ENCODE data around the gene HECW1. TPM values are rescaled to one million over a fixed set of nuclear protein-coding genes. Genes with fewer than 3 reads are reported as not detected.
A peak's percentile ranks its signal among the peaks of the same experiment; 100 is the strongest.
"Not testable (repeated sequence)": the region's sequence is repeated elsewhere in the genome, so short reads cannot be mapped to it uniquely, and the experiment has no call there.

Gene HECW1
- total RNA-seq, 2 experiments from 2014 or later = not detected

DNA sequence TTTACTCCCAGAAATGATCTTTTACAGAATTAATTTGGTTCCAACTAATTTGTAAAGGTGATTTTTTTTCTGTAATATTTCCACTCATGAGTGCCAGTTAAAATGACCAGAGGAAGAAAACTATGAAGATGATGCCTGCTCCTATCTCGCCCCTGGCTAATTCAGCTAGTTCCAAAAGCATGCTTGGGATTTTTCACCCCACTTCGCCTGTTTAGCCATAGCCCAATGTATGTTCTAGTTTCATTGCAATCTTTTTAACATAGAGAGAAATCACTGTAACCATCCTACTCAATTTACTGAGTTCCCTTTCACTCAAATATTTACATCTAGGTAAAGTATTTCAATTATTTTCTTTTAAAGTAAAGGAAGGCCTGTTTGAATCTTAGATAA, 447.5 kb downstream of the HECW1 start:
- Mint-ChIP-seq H3K27me3 (peaks cover 9% of the 10 kb centered on the region), H3K36me3 (ENCODE audit: low read depth) (no peaks in the 10 kb centered on the region), H3K27ac (no peak overlapping the region), H3K9me3 (ENCODE audit: low read depth) (no peaks in the 10 kb centered on the region), H3K4me1 (peaks cover 12% of the 10 kb centered on the region), H3K4me3 (no peak overlapping the region)
- DNase-seq = no peak
- intact Hi-C loops (cut with DNase I, micrococcal nuclease) = no loop called here
- ChIA-PET POLR2A (no interaction called here), CTCF (interaction anchor here (0.5 to 1.3 kb wide), 3 partner anchors 23 to 285 kb away, joined by 4 to 5 read pairs (median 4); partner anchors contain the start of gene STK17A)
- ATAC-seq = no peak

DNA sequence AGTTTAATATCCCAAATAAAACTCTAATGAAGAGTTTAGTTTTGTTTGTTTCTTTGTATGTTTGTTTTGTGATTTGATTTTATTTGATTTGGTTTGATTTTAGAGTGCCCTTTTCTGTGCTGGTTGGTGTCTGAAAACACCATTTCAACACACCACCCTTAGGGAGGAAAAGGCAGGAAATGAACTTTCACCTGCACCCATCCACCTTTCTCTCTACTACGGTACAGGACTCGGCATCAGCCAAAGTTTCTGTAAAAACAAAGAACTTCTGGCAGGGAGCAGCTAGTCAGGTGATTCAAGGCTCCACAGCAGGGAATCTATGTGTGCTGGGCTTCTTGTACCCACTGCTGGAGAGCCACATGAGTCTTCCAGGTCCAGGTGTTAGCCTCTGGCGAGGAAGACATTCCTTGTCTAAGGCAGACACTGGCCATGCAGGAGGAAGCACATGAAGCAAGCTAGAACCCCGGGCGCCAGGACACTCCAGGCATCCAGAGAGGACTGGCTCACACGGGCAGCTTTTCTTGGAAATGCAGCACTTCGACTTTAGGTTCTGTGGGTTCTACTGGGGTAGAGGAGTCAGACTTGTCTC, 448.4 kb downstream of the HECW1 start:
- no peaks in the 10 kb centered on the region for H3K36me3 Mint-ChIP-seq (ENCODE audit: low read depth)
- H3K4me1 Mint-ChIP-seq = peaks cover 10% of the 10 kb centered on the region
- H3K27me3 Mint-ChIP-seq = peaks cover 9% of the 10 kb centered on the region
- H3K27ac Mint-ChIP-seq = no peak overlapping the region
- H3K9me3 Mint-ChIP-seq (ENCODE audit: low read depth) = no peaks in the 10 kb centered on the region
- H3K4me3 Mint-ChIP-seq = no peak overlapping the region
- DNase-seq (no peak), ATAC-seq (no peak)
- ChIA-PET POLR2A (interaction anchor here (0.6 kb wide), 1 partner anchor 10 kb away, joined by 4 read pairs; no protein-coding TSS in a partner anchor), CTCF (interaction anchor here (1.2 to 1.3 kb wide), 3 partner anchors 10 to 154 kb away, joined by 3 to 5 read pairs (median 3); partner anchors contain the start of gene STK17A)
- intact Hi-C loops (cut with DNase I, micrococcal nuclease) = no loop called here

DNA sequence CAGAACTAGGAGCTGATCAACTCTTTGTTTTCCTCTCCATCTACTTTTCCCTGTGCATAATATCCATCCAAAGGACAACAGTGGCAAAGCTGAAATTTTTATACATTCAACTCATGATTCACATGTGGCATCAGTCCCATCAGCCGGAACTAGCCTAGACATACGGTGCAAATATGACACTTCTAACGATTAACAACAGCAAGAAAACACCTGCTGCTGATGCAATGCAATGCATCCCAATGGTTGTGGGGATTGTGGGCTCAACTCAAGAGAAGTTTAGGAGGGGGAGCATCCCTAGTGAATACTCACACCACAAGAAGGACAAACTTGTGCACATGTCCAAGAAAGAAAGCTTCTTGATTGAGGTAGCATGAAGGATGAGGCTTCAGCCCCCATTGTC, 449.9 kb downstream of the HECW1 start:
- intact Hi-C loops (cut with DNase I, micrococcal nuclease) = no loop called here
- ChIA-PET POLR2A (no interaction called here), CTCF (interaction anchor here (0.7 to 1.9 kb wide), 4 partner anchors 11 to 482 kb away, joined by 3 to 6 read pairs (median 4); partner anchors contain the start of genes DBNL and STK17A)
- no peaks in the 10 kb centered on the region for H3K4me1 Mint-ChIP-seq
- no peaks in the 10 kb centered on the region for H3K36me3 Mint-ChIP-seq (ENCODE audit: low read depth)
- H3K9me3 Mint-ChIP-seq (ENCODE audit: low read depth) = no peaks in the 10 kb centered on the region
- H3K27me3 Mint-ChIP-seq = peaks cover 9% of the 10 kb centered on the region
- H3K27ac Mint-ChIP-seq = peak overlapping the region; percentile 38
- ATAC-seq = no peak
- no peak overlapping the region for H3K4me3 Mint-ChIP-seq
- DNase-seq = no peak

DNA sequence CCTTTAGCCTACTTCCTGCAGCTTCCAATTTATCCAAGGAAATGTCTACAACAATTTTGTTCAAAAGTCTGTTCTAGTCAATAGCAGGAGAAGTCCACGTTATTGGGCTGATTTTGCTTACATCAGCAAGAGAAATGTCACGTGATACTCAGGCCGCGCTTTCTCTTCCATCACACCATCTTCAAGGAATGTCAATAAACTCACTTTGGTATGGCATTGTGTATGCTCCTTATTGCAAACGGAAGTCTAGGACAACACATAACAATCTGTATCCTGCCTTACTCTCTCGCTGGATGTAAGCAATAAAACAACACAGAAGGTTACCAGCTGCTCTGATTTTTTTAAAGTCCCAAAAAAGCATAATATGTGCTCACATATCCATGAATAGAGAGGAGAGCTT, 453.3 kb downstream of the HECW1 start:
- DNase-seq (no peak), ATAC-seq (no peak)
- Mint-ChIP-seq H3K27me3 (peaks cover 9% of the 10 kb centered on the region), H3K9me3 (ENCODE audit: low read depth) (no peaks in the 10 kb centered on the region), H3K27ac (no peak overlapping the region), H3K4me3 (no peak overlapping the region), H3K4me1 (peaks cover 8% of the 10 kb centered on the region), H3K36me3 (ENCODE audit: low read depth) (no peaks in the 10 kb centered on the region)
- ChIA-PET CTCF (interaction anchor here (0.6 to 1.3 kb wide), 3 partner anchors 17 to 361 kb away, joined by 3 to 4 read pairs (median 4); partner anchors contain the start of gene STK17A), POLR2A (interaction anchor here (0.6 kb wide), 1 partner anchor 1299 kb away, joined by 9 read pairs; no protein-coding TSS in a partner anchor)
- intact Hi-C loops (cut with DNase I, micrococcal nuclease) = no loop called here

DNA sequence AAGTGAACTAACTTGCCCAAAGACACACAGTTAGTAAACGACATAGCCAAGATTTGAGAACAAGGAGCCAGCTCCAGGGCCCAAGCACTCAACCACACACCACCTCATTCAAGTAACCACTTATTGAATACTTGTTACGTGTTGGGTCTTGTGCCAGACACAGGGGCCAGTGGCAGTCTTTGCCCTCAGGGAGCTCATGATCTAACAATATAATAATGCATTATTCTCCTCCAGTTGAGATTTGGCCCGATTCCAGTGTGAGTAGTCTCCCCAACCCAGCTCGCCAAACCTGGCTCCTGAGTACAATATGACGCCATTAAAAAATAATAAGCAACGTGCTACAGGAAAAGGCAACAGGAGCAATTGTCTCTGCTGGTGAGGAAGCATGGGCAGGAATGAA, 456.1 kb downstream of the HECW1 start:
- no peak overlapping the region for H3K27ac Mint-ChIP-seq
- no peak overlapping the region for H3K4me3 Mint-ChIP-seq
- H3K9me3 Mint-ChIP-seq (ENCODE audit: low read depth) = no peaks in the 10 kb centered on the region
- ATAC-seq = no peak
- CTCF ChIA-PET = interaction anchor here (1.3 to 2.1 kb wide), 3 partner anchors 14 to 268 kb away, joined by 4 to 11 read pairs (median 8); partner anchors contain the start of gene STK17A
- intact Hi-C loops (cut with DNase I, micrococcal nuclease) = no loop called here
- POLR2A ChIA-PET = no interaction called here
- no peak for DNase-seq
- H3K4me1 Mint-ChIP-seq = peaks cover 22% of the 10 kb centered on the region
- H3K36me3 Mint-ChIP-seq (ENCODE audit: low read depth) = no peaks in the 10 kb centered on the region
- H3K27me3 Mint-ChIP-seq = peaks cover 4% of the 10 kb centered on the region

DNA sequence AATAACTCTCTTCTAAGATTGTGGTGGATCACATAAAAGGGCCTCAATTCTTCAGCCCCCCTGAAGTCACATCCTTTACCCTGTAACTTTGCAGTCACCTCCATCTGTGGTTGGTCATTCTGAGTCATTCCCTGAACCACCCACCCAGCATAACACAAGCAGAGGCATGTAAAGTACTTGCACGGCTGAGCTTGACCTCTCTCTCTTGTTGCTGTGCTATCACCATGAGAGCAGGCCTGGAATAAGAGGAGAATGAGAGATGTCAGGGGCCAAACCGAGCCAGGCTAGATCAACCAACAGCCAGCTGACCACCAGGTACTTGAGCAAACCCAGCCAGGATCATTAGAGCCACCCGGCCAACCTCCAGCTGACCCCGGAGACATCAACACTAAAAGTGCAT, 457.0 kb downstream of the HECW1 start:
- ChIA-PET CTCF (interaction anchor here (1.5 to 2.1 kb wide), 2 partner anchors 13 to 130 kb away, joined by 8 to 11 read pairs; partner anchors contain the start of gene STK17A), POLR2A (no interaction called here)
- Mint-ChIP-seq H3K27me3 (peaks cover 2% of the 10 kb centered on the region), H3K4me1 (peaks cover 22% of the 10 kb centered on the region), H3K36me3 (ENCODE audit: low read depth) (no peaks in the 10 kb centered on the region), H3K4me3 (no peak overlapping the region), H3K9me3 (ENCODE audit: low read depth) (no peaks in the 10 kb centered on the region), H3K27ac (no peak overlapping the region)
- intact Hi-C loops (cut with DNase I, micrococcal nuclease) = no loop called here
- ATAC-seq = no peak
- no peak for DNase-seq

DNA sequence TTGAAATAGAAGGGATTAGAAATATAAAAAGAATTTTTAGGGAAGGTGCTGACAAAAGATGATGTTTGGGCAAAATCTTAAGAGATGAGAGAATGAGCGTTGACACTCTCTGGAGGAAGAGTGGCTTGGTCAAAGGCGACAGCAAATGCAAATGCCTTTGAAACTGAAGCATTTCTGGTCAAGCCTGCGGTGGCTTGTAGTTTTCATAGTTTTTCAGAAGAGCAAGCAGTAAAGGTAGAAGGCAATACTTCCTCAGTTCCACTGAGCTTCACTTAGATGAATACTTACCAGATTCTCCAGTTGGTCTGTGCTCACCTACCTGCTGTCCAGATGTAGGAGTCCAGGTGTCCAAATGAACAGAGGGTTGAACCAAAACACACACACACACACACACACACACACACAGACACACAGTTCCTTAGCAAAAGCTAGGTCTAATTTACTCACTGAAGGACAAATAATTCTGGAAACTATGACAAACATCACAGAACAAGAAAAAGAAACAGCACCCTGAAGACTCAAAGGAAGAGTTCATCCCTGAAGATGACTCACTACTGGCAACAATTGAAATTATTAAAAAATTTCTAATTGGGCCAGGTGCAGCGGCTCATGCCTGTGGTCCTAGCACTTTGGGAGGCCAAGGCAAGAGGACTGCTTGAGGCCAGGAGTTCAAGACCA, 458.4 kb downstream of the HECW1 start:
- Mint-ChIP-seq H3K9me3 (ENCODE audit: low read depth) (no peaks in the 10 kb centered on the region), H3K27ac (no peak overlapping the region), H3K4me1 (peaks cover 22% of the 10 kb centered on the region), H3K4me3 (no peak overlapping the region), H3K27me3 (peaks cover 2% of the 10 kb centered on the region), H3K36me3 (ENCODE audit: low read depth) (no peaks in the 10 kb centered on the region)
- no peak for DNase-seq
- ChIA-PET POLR2A (interaction anchor here (0.6 kb wide), 1 partner anchor 9 kb away, joined by 4 read pairs; no protein-coding TSS in a partner anchor), CTCF (interaction anchor here (0.6 to 3.5 kb wide), 6 partner anchors 10 to 807 kb away, joined by 3 to 49 read pairs (median 3); partner anchors contain the start of gene STK17A)
- intact Hi-C loops (cut with DNase I, micrococcal nuclease) = no loop called here
- ATAC-seq = peak; percentile 50

DNA sequence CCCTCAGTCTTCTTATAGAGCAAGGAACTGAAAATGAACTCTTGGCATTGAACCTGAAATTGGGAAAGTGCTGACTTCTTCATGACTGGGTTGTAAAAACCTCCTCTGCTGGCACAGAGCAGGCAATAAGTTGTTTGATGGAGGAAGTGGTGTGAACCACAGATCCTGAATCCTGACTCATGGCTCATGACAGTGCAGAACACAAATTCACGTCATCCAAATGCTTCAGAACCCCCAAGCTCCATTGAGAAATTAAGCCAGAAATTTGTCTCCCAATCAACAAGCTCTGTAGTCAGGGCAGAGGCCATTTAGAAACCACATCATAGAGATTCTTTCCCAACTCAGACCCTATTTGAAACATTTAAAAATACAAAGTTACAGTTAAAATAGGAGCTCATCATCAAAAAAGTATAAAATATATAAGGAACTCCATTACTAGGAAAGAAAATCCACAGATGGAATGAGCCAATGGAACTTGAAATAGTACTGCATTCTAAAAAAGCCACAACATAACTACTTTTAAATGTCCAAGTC, 460.1 kb downstream of the HECW1 start:
- peaks cover 2% of the 10 kb centered on the region for H3K27me3 Mint-ChIP-seq
- H3K36me3 Mint-ChIP-seq (ENCODE audit: low read depth) = no peaks in the 10 kb centered on the region
- CTCF ChIA-PET = interaction anchor here (0.6 to 3.5 kb wide), 16 partner anchors 8 to 272 kb away, joined by 3 to 49 read pairs (median 4); partner anchors contain the start of gene STK17A
- ATAC-seq (peak; percentile 91), DNase-seq (peak; percentile 65)
- H3K4me1 Mint-ChIP-seq = peaks cover 24% of the 10 kb centered on the region
- H3K9me3 Mint-ChIP-seq (ENCODE audit: low read depth) = no peaks in the 10 kb centered on the region
- no peak overlapping the region for H3K4me3 Mint-ChIP-seq
- intact Hi-C loops (cut with DNase I, micrococcal nuclease) = no loop called here
- H3K27ac Mint-ChIP-seq = no peak overlapping the region
- POLR2A ChIA-PET = interaction anchor here (1.0 to 1.4 kb wide), 3 partner anchors 10 to 150 kb away, joined by 3 to 6 read pairs (median 3); partner anchors contain the start of gene STK17A

DNA sequence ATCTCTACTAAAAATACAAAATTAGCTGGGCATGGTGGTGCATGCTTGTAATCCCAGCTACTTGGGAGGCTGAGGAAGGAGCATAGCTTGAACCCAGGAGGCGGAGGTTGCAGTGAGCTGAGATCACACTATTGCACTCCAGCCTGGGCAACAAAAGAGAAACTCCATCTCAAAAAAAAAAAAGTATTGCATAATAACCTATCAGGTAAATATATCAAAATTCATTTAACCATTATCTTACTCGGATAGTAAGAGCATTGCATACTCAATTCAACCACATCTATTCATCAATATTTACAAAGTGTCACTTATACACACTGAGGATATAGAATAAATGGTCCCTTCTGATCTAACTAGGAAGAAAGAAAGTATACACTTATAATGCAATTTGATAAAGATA, 461.4 kb downstream of the HECW1 start:
- DNase-seq; H3K9me3 Mint-ChIP-seq (ENCODE audit: low read depth); H3K27me3 Mint-ChIP-seq; H3K4me3 Mint-ChIP-seq; intact Hi-C loops (cut with DNase I, micrococcal nuclease); ATAC-seq; H3K36me3 Mint-ChIP-seq (ENCODE audit: low read depth); H3K27ac Mint-ChIP-seq: not testable (repeated sequence)
- ChIA-PET POLR2A (interaction anchor here (0.6 kb wide), 1 partner anchor 257 kb away, joined by 3 read pairs; no protein-coding TSS in a partner anchor), CTCF (interaction anchor here (0.9 to 3.5 kb wide), 7 partner anchors 8 to 264 kb away, joined by 3 to 49 read pairs (median 6); partner anchors contain the start of gene STK17A)
- peaks cover 27% of the 10 kb centered on the region for H3K4me1 Mint-ChIP-seq

DNA sequence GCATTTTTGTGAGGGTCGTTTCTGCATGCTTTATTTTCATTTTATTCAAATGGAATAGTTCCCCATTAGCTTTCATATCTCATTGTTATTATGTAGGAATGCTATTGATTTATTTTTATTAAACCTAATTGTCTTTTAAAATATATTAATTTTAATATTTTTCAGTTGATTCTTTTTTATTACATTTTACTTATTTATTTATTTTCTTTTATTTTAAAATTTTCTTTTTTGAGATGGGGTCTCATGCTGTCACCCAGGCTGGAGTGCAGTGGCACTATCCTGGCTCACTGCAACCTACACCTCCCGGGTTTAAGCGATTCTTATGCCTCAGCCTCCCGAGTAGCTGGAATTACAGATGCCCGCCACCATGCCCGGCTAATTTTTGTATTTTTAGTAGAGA, 463.1 kb downstream of the HECW1 start:
- Mint-ChIP-seq H3K27me3 (no peaks in the 10 kb centered on the region), H3K27ac (no peak overlapping the region), H3K36me3 (ENCODE audit: low read depth) (no peaks in the 10 kb centered on the region), H3K4me3 (no peak overlapping the region), H3K9me3 (ENCODE audit: low read depth) (no peaks in the 10 kb centered on the region), H3K4me1 (peaks cover 22% of the 10 kb centered on the region)
- CTCF ChIA-PET = interaction anchor here (0.9 to 1.8 kb wide), 5 partner anchors 9 to 264 kb away, joined by 3 to 10 read pairs (median 4); no protein-coding TSS in a partner anchor
- ATAC-seq = no peak
- intact Hi-C loops (cut with DNase I, micrococcal nuclease) = no loop called here
- DNase-seq = no peak
- POLR2A ChIA-PET = no interaction called here

DNA sequence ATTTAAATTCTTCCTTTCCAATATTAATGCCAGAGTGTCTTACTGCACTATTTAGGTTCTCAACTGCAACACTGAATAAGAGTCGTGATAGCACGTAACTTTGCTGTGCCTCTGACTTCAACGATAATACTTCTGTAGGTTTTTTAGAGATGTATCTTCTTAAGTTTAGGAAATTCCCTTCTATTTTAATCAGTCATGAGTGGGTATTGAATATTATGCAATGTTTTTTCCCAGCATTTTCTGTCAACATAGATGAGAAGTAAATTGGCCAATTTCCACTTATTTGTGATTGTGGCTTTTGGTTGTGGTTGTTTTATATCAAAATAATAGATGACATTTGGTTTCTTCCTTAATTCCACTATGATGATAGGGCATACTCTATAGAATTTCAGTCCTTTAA, 463.8 kb downstream of the HECW1 start:
- Mint-ChIP-seq H3K27ac (no peak overlapping the region), H3K4me3 (no peak overlapping the region), H3K27me3 (peaks cover under 1% of the 10 kb centered on the region), H3K9me3 (ENCODE audit: low read depth) (no peaks in the 10 kb centered on the region), H3K36me3 (ENCODE audit: low read depth) (no peaks in the 10 kb centered on the region), H3K4me1 (peaks cover 16% of the 10 kb centered on the region)
- intact Hi-C loops (cut with DNase I, micrococcal nuclease) = no loop called here
- DNase-seq (no peak), ATAC-seq (no peak)
- ChIA-PET POLR2A (no interaction called here), CTCF (interaction anchor here (1.8 kb wide), 1 partner anchor 124 kb away, joined by 10 read pairs; no protein-coding TSS in a partner anchor)
